ENCODE results near the gene NRARP. TPM values are rescaled to one million over a fixed set of nuclear protein-coding genes. Genes with fewer than 3 reads are reported as not detected.

NRARP gene
- total and polyA plus RNA-seq, 2 of the 13 experiments (the other 11 are each of a cell fraction or from before 2014, with no cell fraction given): 0.22 to 0.46 TPM

DNA sequence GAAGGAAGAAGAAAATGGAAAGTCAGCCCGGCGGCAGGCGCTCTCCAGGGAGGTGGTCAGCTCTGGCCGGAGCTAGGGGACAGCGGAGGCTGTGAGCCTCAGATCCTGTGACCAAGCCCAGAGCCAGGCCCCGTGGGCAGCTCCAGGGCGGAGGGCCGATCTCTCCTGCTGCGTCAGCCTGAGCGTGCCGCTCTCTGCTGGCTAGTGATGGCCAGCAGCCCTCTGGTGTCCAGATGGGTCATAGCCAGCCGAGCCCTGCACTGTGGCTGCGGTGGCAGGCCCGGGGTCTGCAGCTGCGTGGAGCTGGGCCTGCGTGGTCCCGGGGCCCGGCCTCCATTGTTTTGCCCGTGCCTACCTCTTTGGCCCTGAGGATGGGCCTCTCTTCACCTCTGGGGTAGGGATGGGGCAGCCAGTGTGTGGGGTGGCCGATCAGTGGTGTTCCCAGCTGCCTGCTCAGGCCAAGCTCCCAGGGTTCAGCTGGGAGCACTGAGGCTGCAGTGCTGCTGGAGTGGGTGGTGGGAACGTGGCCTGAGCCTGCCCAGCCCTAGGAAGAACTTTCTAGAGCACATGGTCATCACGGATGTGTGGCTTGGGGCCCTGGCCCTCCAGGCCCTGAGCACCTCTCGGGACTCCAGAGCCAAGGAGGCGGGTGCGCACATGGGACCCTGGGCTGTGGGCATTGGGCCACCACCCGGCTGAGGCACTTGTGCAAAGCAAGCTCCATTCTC lies 17.1 kb upstream of the NRARP start (continued):
- TF ChIP-seq, protein P1, sequence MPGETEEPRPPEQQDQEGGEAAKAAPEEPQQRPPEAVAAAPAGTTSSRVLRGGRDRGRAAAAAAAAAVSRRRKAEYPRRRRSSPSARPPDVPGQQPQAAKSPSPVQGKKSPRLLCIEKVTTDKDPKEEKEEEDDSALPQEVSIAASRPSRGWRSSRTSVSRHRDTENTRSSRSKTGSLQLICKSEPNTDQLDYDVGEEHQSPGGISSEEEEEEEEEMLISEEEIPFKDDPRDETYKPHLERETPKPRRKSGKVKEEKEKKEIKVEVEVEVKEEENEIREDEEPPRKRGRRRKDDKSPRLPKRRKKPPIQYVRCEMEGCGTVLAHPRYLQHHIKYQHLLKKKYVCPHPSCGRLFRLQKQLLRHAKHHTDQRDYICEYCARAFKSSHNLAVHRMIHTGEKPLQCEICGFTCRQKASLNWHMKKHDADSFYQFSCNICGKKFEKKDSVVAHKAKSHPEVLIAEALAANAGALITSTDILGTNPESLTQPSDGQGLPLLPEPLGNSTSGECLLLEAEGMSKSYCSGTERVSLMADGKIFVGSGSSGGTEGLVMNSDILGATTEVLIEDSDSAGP (CRISPR knock-in tag; IDR thresholded peaks at IDR 0.05; ENCODE audit: borderline replicate concordance): peak; percentile 59; the same call in 1 of the 2 replicates
- TF ChIP-seq, protein P2, sequence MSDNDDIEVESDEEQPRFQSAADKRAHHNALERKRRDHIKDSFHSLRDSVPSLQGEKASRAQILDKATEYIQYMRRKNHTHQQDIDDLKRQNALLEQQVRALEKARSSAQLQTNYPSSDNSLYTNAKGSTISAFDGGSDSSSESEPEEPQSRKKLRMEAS (IDR thresholded peaks at IDR 0.05): 0 out of 2 replicates have a peak, but pooled peaks have one; percentile 33
- TF ChIP-seq SMC3 (IDR thresholded peaks at IDR 0.05; ENCODE audit: low read length) (peak; percentile 25; the same call in 1 of the 2 replicates), GABPB1 (CRISPR knock-in tag; IDR thresholded peaks at IDR 0.05) (peak; percentile 50; the same call in 1 of the 2 replicates), ZNF543 (CRISPR knock-in tag; IDR thresholded peaks at IDR 0.05) (no peak), ZNF274 (CRISPR knock-in tag; IDR thresholded peaks at IDR 0.05) (0 out of 2 replicates have a peak, but pooled peaks have one; percentile 60), ZNF678 (CRISPR knock-in tag; IDR thresholded peaks at IDR 0.05) (no peak), LCORL (IDR thresholded peaks at IDR 0.05) (no peak), LCORL (CRISPR knock-in tag; IDR thresholded peaks at IDR 0.05) (0 out of 2 replicates have a peak, but pooled peaks have one; percentile 36), HMG20A (CRISPR knock-in tag; IDR thresholded peaks at IDR 0.05; ENCODE audit: borderline replicate concordance) (no peak), ASH2L (IDR thresholded peaks at IDR 0.05; ENCODE audit: insufficient read length, low read depth, low read length) (no peak), THAP11 (CRISPR knock-in tag; IDR thresholded peaks at IDR 0.05) (no peak), CBFB (CRISPR knock-in tag; IDR thresholded peaks at IDR 0.05) (peak; percentile 46; the same call in 1 of the 2 replicates), SOX5 (CRISPR knock-in tag; IDR thresholded peaks at IDR 0.05; ENCODE audit: borderline replicate concordance) (peak; percentile 38; the same call in 1 of the 2 replicates), PHF8 (CRISPR knock-in tag; IDR thresholded peaks at IDR 0.05) (peak; percentile 40; the same call in 1 of the 2 replicates), POLR2AphosphoS2 (IDR thresholded peaks at IDR 0.05; ENCODE audit: low read depth, low read length) (no peak), ONECUT2 (CRISPR knock-in tag; IDR thresholded peaks at IDR 0.05) (no peak)
- TF ChIP-seq, protein P3, sequence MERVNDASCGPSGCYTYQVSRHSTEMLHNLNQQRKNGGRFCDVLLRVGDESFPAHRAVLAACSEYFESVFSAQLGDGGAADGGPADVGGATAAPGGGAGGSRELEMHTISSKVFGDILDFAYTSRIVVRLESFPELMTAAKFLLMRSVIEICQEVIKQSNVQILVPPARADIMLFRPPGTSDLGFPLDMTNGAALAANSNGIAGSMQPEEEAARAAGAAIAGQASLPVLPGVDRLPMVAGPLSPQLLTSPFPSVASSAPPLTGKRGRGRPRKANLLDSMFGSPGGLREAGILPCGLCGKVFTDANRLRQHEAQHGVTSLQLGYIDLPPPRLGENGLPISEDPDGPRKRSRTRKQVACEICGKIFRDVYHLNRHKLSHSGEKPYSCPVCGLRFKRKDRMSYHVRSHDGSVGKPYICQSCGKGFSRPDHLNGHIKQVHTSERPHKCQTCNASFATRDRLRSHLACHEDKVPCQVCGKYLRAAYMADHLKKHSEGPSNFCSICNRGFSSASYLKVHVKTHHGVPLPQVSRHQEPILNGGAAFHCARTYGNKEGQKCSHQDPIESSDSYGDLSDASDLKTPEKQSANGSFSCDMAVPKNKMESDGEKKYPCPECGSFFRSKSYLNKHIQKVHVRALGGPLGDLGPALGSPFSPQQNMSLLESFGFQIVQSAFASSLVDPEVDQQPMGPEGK (CRISPR knock-in tag; IDR thresholded peaks at IDR 0.05): peak; percentile 24; the same call in 1 of the 2 replicates
- TF ChIP-seq, protein P4, sequence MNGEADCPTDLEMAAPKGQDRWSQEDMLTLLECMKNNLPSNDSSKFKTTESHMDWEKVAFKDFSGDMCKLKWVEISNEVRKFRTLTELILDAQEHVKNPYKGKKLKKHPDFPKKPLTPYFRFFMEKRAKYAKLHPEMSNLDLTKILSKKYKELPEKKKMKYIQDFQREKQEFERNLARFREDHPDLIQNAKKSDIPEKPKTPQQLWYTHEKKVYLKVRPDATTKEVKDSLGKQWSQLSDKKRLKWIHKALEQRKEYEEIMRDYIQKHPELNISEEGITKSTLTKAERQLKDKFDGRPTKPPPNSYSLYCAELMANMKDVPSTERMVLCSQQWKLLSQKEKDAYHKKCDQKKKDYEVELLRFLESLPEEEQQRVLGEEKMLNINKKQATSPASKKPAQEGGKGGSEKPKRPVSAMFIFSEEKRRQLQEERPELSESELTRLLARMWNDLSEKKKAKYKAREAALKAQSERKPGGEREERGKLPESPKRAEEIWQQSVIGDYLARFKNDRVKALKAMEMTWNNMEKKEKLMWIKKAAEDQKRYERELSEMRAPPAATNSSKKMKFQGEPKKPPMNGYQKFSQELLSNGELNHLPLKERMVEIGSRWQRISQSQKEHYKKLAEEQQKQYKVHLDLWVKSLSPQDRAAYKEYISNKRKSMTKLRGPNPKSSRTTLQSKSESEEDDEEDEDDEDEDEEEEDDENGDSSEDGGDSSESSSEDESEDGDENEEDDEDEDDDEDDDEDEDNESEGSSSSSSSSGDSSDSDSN (CRISPR knock-in tag; IDR thresholded peaks at IDR 0.05): peak; percentile 74
- TF ChIP-seq, protein P5, sequence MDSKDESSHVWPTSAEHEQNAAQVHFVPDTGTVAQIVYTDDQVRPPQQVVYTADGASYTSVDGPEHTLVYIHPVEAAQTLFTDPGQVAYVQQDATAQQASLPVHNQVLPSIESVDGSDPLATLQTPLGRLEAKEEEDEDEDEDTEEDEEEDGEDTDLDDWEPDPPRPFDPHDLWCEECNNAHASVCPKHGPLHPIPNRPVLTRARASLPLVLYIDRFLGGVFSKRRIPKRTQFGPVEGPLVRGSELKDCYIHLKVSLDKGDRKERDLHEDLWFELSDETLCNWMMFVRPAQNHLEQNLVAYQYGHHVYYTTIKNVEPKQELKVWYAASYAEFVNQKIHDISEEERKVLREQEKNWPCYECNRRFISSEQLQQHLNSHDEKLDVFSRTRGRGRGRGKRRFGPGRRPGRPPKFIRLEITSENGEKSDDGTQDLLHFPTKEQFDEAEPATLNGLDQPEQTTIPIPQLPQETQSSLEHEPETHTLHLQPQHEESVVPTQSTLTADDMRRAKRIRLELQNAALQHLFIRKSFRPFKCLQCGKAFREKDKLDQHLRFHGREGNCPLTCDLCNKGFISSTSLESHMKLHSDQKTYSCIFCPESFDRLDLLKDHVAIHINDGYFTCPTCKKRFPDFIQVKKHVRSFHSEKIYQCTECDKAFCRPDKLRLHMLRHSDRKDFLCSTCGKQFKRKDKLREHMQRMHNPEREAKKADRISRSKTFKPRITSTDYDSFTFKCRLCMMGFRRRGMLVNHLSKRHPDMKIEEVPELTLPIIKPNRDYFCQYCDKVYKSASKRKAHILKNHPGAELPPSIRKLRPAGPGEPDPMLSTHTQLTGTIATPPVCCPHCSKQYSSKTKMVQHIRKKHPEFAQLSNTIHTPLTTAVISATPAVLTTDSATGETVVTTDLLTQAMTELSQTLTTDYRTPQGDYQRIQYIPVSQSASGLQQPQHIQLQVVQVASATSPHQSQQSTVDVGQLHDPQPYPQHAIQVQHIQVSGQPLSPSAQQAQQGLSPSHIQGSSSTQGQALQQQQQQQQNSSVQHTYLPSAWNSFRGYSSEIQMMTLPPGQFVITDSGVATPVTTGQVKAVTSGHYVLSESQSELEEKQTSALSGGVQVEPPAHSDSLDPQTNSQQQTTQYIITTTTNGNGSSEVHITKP (CRISPR knock-in tag; IDR thresholded peaks at IDR 0.05; ENCODE audit: low read depth): peak; percentile 53; the same call in 1 of the 2 replicates
